Left ventricle myocardium inferior (tissue), 1 donor: Measurements from ENCODE around the gene TTC39B. TPM values are rescaled to one million over a fixed set of nuclear protein-coding genes. Genes with fewer than 3 reads are reported as not detected.

ENCODE experiments used
- DNase-seq: peaks from one replicate; pipeline ENCODE4 v3.0.0-alpha.2; 2020
- H3K27ac ChIP-seq: fragments of 200-600 bp; replicated peaks from 2 replicates; pipeline ENCODE4 v1.8.0; 2021
- H3K27me3 ChIP-seq: fragments of 200-600 bp; 2 replicates; pipeline ENCODE4 v1.8.0; 2021; ENCODE audit warnings: low read depth
- H3K36me3 ChIP-seq: fragments of 200-600 bp; 2 replicates; pipeline ENCODE4 v1.8.0; 2021
- H3K4me1 ChIP-seq: fragments of 200-600 bp; 2 replicates; pipeline ENCODE4 v1.8.0; 2021
- H3K4me3 ChIP-seq: fragments of 200-600 bp; 2 replicates; pipeline ENCODE4 v1.8.0; 2021; ENCODE audit warnings: mild to moderate bottlenecking, moderate library complexity
- H3K9me3 ChIP-seq: fragments of 200-600 bp; replicated peaks from 2 replicates; pipeline ENCODE4 v1.8.0; 2021
- CTCF ChIP-seq: fragments of 200-600 bp; IDR thresholded peaks from 2 replicates; pipeline ENCODE4 v1.8.0; 2021; ENCODE audit warnings: antibody characterized with exemption, mild to moderate bottlenecking, borderline replicate concordance
- intact Hi-C: fragments of 100-400 bp; cut with micrococcal nuclease; formaldehyde crosslinking; loops from one replicate; pipeline ENCODE4 v1.11.0; 2022
- total RNA-seq: library from RNA; stranded (reverse); fragmentation: NEBNext Ultra II Directional; extraction: Animal tissue kit (Norgen Biotek cat#: 25700); gene quantifications from one replicate; pipeline ENCODE4 v1.2.1, GENCODE V29; 2021
- donor health status: DM: no; HTN: yes; CAD: no; lungs with severe emphysema.

TTC39B gene
- total RNA-seq, 1 donor from 2014 or later: 1.6 TPM

GRCh38 chr9:15211160-15211814, 95.7 kb downstream of the TTC39B start:
- H3K27me3 ChIP-seq: no peaks in the 10 kb centered on the region
- H3K4me3 ChIP-seq: no peak overlapping the region
- no peak for DNase-seq

GRCh38 chr9:15206903-15207696, 99.9 kb downstream of the TTC39B start:
- Histone ChIP-seq H3K27ac (no peak overlapping the region), H3K9me3 (no peaks in the 10 kb centered on the region), H3K4me3 (no peak overlapping the region), H3K27me3 (no peaks in the 10 kb centered on the region), H3K4me1 (peaks cover 11% of the 10 kb centered on the region), H3K36me3 (peaks cover 4% of the 10 kb centered on the region)
- intact Hi-C loops: no loop called here
- no peak for DNase-seq
- no peak for TF ChIP-seq CTCF

More at GRCh38 chr9:15211160-15211814, 95.7 kb downstream of the TTC39B start:
- intact Hi-C loops: loop anchor here (5.0 to 10.0 kb wide), 2 partner anchors 104 to 391 kb away; no protein-coding TSS in a partner anchor
- Histone ChIP-seq H3K4me1 (peaks cover 11% of the 10 kb centered on the region), H3K36me3 (no peaks in the 10 kb centered on the region), H3K27ac (peak overlapping the region; percentile 33), H3K9me3 (no peaks in the 10 kb centered on the region)
- peak; percentile 95 for TF ChIP-seq CTCF

GRCh38 chr9:15205632-15206420, 101.2 kb downstream of the TTC39B start:
- no peaks in the 10 kb centered on the region for H3K4me1 ChIP-seq
- no peaks in the 10 kb centered on the region for H3K9me3 ChIP-seq
- no peak overlapping the region for H3K4me3 ChIP-seq
- no peak for DNase-seq
- no peak for TF ChIP-seq CTCF
- no peak overlapping the region for H3K27ac ChIP-seq
- peaks cover 4% of the 10 kb centered on the region for H3K36me3 ChIP-seq
- intact Hi-C loops: no loop called here
- no peaks in the 10 kb centered on the region for H3K27me3 ChIP-seq

GRCh38 chr9:15203581-15203980, 103.4 kb downstream of the TTC39B start:
- Histone ChIP-seq H3K9me3 (no peaks in the 10 kb centered on the region), H3K27ac (no peak overlapping the region), H3K36me3 (peaks cover 4% of the 10 kb centered on the region), H3K4me1 (no peaks in the 10 kb centered on the region), H3K4me3 (no peak overlapping the region), H3K27me3 (no peaks in the 10 kb centered on the region)
- intact Hi-C loops: no loop called here
- no peak for DNase-seq
- TF ChIP-seq CTCF: no peak

- intact Hi-C loops: no loop called here
- no peak for TF ChIP-seq CTCF
- Histone ChIP-seq H3K4me1 (no peaks in the 10 kb centered on the region), H3K4me3 (no peak overlapping the region), H3K36me3 (peaks cover 22% of the 10 kb centered on the region), H3K27ac (no peak overlapping the region), H3K9me3 (peaks cover 16% of the 10 kb centered on the region), H3K27me3 (no peaks in the 10 kb centered on the region)
- no peak for DNase-seq
Observed at GRCh38 chr9:15200111-15200510, 106.9 kb downstream of the TTC39B start.
